ENCODE measurements around the gene TCERG1L.

DNA sequence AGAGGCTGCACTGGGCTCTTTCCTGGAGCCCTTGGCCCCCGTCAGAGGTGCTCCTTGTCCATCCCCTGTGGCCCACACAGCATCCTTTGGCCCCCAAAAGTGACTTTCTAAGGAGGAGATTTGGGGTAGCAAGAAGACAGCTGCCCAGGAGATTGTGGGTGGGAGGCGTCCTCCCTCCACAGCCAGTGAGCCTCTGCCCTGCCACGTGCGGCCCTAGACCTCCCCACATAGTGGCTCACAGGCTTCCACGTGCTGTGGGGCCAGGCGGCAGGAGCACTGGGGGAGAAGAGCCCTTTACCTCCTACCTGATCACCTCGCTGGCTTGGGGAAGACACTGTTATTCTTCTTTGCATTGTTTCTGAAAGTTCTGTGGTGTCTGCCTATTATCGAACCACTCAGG is 178.8 kb downstream of the TCERG1L start:
- TF ChIP-seq, protein P1, sequence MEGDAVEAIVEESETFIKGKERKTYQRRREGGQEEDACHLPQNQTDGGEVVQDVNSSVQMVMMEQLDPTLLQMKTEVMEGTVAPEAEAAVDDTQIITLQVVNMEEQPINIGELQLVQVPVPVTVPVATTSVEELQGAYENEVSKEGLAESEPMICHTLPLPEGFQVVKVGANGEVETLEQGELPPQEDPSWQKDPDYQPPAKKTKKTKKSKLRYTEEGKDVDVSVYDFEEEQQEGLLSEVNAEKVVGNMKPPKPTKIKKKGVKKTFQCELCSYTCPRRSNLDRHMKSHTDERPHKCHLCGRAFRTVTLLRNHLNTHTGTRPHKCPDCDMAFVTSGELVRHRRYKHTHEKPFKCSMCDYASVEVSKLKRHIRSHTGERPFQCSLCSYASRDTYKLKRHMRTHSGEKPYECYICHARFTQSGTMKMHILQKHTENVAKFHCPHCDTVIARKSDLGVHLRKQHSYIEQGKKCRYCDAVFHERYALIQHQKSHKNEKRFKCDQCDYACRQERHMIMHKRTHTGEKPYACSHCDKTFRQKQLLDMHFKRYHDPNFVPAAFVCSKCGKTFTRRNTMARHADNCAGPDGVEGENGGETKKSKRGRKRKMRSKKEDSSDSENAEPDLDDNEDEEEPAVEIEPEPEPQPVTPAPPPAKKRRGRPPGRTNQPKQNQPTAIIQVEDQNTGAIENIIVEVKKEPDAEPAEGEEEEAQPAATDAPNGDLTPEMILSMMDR (IDR thresholded peaks at IDR 0.05): no peak
- TF ChIP-seq POLR2A (IDR thresholded peaks at IDR 0.05): no peak

All from stomach (tissue), 4 donors.